Panc1 (cell line): ENCODE measurements around the gene LSM10. TPM values are rescaled to one million over a fixed set of nuclear protein-coding genes. Genes with fewer than 3 reads are reported as not detected.

ENCODE experiments used
- ATAC-seq: fragments of 200-7000 bp; cut with Tn5 transposase; 2 replicates; pipeline ENCODE4 v1.9.1; 2020; ENCODE audit warnings: mild to moderate bottlenecking, moderate library complexity
- BruUV-seq: library from RNA; stranded (reverse); fragments of 400-500 nt; replicated peaks from 2 replicates; lab custom pipeline; 2021; lab: Mats Ljungman, UMichigan
- CTCF ChIA-PET: fragments of 300-600 bp; sonication (Branson Sonifier 250); formaldehyde crosslinking; loops from one replicate; lab custom pipeline; 2022; ENCODE audit warnings: antibody characterized with exemption; lab: Charles Lee
- POLR2A ChIA-PET: fragments of 300-600 bp; sonication (Branson Sonifier 250); formaldehyde crosslinking; loops from one replicate; lab custom pipeline; 2022; ENCODE audit warnings: antibody characterized with exemption; lab: Charles Lee
- DNase-seq: peaks from one replicate; pipeline ENCODE4 v3.0.0-alpha.2; 2010; ENCODE audit warnings: low read depth, low spot score
- H3K27ac ChIP-seq: 2 replicates; pipeline ENCODE4 v1.5.1; 2011; ENCODE audit warnings: mild to moderate bottlenecking, low read length, inconsistent platforms
- H3K27me3 ChIP-seq: fragments of 200-500 bp; sonication (Bioruptor generic); 2 replicates; pipeline ENCODE4 v1.6.0; 2014; ENCODE audit warnings: low read length, inconsistent platforms; ENCODE audit not compliant: control insufficient read depth, insufficient read depth
- H3K36me3 ChIP-seq: fragments of 200-500 bp; sonication (Bioruptor generic); 2 replicates; pipeline ENCODE4 v1.5.1; 2014; ENCODE audit warnings: inconsistent platforms, mild to moderate bottlenecking, low read length, moderate library complexity; ENCODE audit not compliant: control insufficient read depth, insufficient read depth
- H3K4me1 ChIP-seq: 2 replicates; pipeline ENCODE4 v1.5.1; 2011; ENCODE audit warnings: inconsistent platforms, mild to moderate bottlenecking, low read length, moderate library complexity; ENCODE audit not compliant: control insufficient read depth, insufficient read depth
- H3K4me3 ChIP-seq, 2 experiments: 2 replicates each; pipeline ENCODE4 v1.5.1; 2011 to 2012; ENCODE audit warnings: low read depth in 2 of 2, low read length in 2 of 2, mild to moderate bottlenecking in 2 of 2, inconsistent platforms in 1 of 2, moderate library complexity in 1 of 2
- H3K9me3 ChIP-seq: fragments of 200-500 bp; sonication (Bioruptor generic); 2 replicates; pipeline ENCODE4 v1.5.1; 2014; ENCODE audit warnings: low read depth, mild to moderate bottlenecking, inconsistent platforms, low read length, moderate library complexity; ENCODE audit not compliant: control insufficient read depth, insufficient read depth
- CTCF ChIP-seq: fragments of 450-650 bp; IDR thresholded peaks from 2 replicates; pipeline ENCODE4 v1.5.1; 2017; ENCODE audit warnings: mild to moderate bottlenecking
- POLR2AphosphoS5 ChIP-seq: IDR thresholded peaks from 2 replicates; pipeline ENCODE4 v1.6.1; 2012; ENCODE audit warnings: mild to moderate bottlenecking, low read depth, low read length, moderate library complexity
- REST ChIP-seq, 2 experiments: IDR thresholded peaks; 2 replicates each; pipeline ENCODE4 v1.6.1; 2011 to 2012; ENCODE audit warnings: low read depth in 2 of 2, control low read depth in 1 of 2, low read length in 1 of 2, mild to moderate bottlenecking in 1 of 2, moderate library complexity in 1 of 2; ENCODE audit not compliant: insufficient read depth in 1 of 2
- SIN3A ChIP-seq: IDR thresholded peaks from 2 replicates; pipeline ENCODE4 v1.6.1; 2012; ENCODE audit warnings: low read depth, mild to moderate bottlenecking, low read length, moderate library complexity, borderline replicate concordance; ENCODE audit not compliant: insufficient read depth
- TCF7L2 ChIP-seq: IDR thresholded peaks from 2 replicates; pipeline ENCODE4 v1.6.1; 2011; ENCODE audit warnings: mild to moderate bottlenecking, low read depth, low read length, inconsistent platforms
- in situ Hi-C: cut with HindIII; loops from 2 replicates; pipeline ENCODE4 v1.10.0; 2016; ENCODE audit warnings: low sequenced_read_pairs, low pct_unique_long_range_greater_than_20kb
- intact Hi-C: fragments of 100-400 bp; cut with micrococcal nuclease; formaldehyde crosslinking; loops from one replicate; pipeline ENCODE4 v1.10.0; 2022; ENCODE audit not compliant: unreplicated experiment
- total RNA-seq: library from RNA; stranded (reverse); gene quantifications from one replicate; pipeline ENCODE4 v1.2.1, GENCODE V29; 2021; ENCODE audit not compliant: unreplicated experiment

The LSM10 gene
- total RNA-seq, 1 experiment from 2014 or later, result 53.7 TPM

- no peaks in the 10 kb centered on the region for H3K27me3 ChIP-seq
- in situ Hi-C loops (no loop called here), intact Hi-C loops (loop anchor here (5.0 kb wide), 1 partner anchor 35 kb away; no protein-coding TSS in a partner anchor)
- peak overlapping the region; percentile 99 for H3K27ac ChIP-seq
- POLR2A ChIA-PET, result interaction anchor here (0.6 kb wide), 1 partner anchor 26 kb away, joined by 5 read pairs; no protein-coding TSS in a partner anchor
- BruUV-seq, result no TSS peak
- TF ChIP-seq POLR2AphosphoS5, result no peak
- TF ChIP-seq TCF7L2, result no peak
- TF ChIP-seq REST (IDR thresholded peaks at IDR 0.05; ENCODE audit: insufficient read depth in 1 of 2, low read depth in 2 of 2, low read length in 1 of 2), result no peak; a peak in 1 of 4 replicates
- TF ChIP-seq CTCF, result no peak
- no peak for TF ChIP-seq SIN3A
- peak overlapping the region; percentile 68 to 89 for H3K4me3 ChIP-seq
- H3K4me1 ChIP-seq, result peaks cover 27% of the 10 kb centered on the region
- DNase-seq, result no peak
- H3K36me3 ChIP-seq, result no peaks in the 10 kb centered on the region; the same call in 1 of the 2 replicates
- H3K9me3 ChIP-seq, result no peaks in the 10 kb centered on the region
- ATAC-seq, result no peak
- CTCF ChIA-PET, result no interaction called here
Observed at GRCh38 chr1:36387141-36387949, 10.4 kb downstream of the LSM10 start.

- BruUV-seq, result TSS peak; percentile 95
- Histone ChIP-seq H3K27me3 (no peaks in the 10 kb centered on the region), H3K4me1 (peaks cover 27% of the 10 kb centered on the region), H3K27ac (peak overlapping the region; percentile 99), H3K4me3 (peak overlapping the region; percentile 68 to 89), H3K9me3 (no peaks in the 10 kb centered on the region), H3K36me3 (no peaks in the 10 kb centered on the region; the same call in 1 of the 2 replicates)
- POLR2A ChIA-PET, result no interaction called here
- intact Hi-C loops (loop anchor here (5.0 kb wide), 1 partner anchor 36 kb away; no protein-coding TSS in a partner anchor), in situ Hi-C loops (no loop called here)
- TF ChIP-seq REST (IDR thresholded peaks at IDR 0.05; ENCODE audit: insufficient read depth in 1 of 2, low read depth in 2 of 2, low read length in 1 of 2) (no peak), POLR2AphosphoS5 (peak; percentile 81), CTCF (no peak), SIN3A (peak; percentile 98), TCF7L2 (no peak)
- DNase-seq (peak; percentile 98), ATAC-seq (peak; percentile 83)
- CTCF ChIA-PET, result interaction anchor here (0.7 kb wide), 1 partner anchor 16 kb away, joined by 3 read pairs; no protein-coding TSS in a partner anchor
Observed at GRCh38 chr1:36386265-36387140, 11.2 kb downstream of the LSM10 start.
